ENCODE data around the gene AP1B1. TPM values are rescaled to one million over a fixed set of nuclear protein-coding genes. Genes with fewer than 3 reads are reported as not detected.

Gene AP1B1
- polyA plus RNA-seq, 3 donors = 40.9 to 47.3 (median 43.3) TPM

- no peak for DNase-seq (ENCODE audit: low read depth in 3 of 3, low spot score in 2 of 3)
Measured at GRCh38 chr22:29302681-29303465, 85.5 kb downstream of the AP1B1 start.

- DNase-seq (ENCODE audit: low read depth in 3 of 3, low spot score in 2 of 3) = no peak
Measured at GRCh38 chr22:29302402-29302680, 86.0 kb downstream of the AP1B1 start.

- no peak for DNase-seq (ENCODE audit: low read depth in 3 of 3, low spot score in 2 of 3)
Measured at GRCh38 chr22:29301716-29302401, 86.5 kb downstream of the AP1B1 start.

GRCh38 chr22:29300807-29301601, 87.4 kb downstream of the AP1B1 start:
- no peak for DNase-seq (ENCODE audit: low read depth in 3 of 3, low spot score in 2 of 3)

GRCh38 chr22:29300467-29300806, 87.9 kb downstream of the AP1B1 start:
- no peak for DNase-seq (ENCODE audit: low read depth in 3 of 3, low spot score in 2 of 3)

- DNase-seq (ENCODE audit: low read depth in 3 of 3, low spot score in 2 of 3) = no peak
Measured at GRCh38 chr22:29299136-29299900, 89.1 kb downstream of the AP1B1 start.

GRCh38 chr22:29298641-29299040, 89.7 kb downstream of the AP1B1 start:
- DNase-seq (ENCODE audit: low read depth in 3 of 3, low spot score in 2 of 3) = no peak

GRCh38 chr22:29292379-29292778, 96.0 kb downstream of the AP1B1 start:
- no peak for DNase-seq (ENCODE audit: low read depth in 3 of 3, low spot score in 2 of 3)

GRCh38 chr22:29291215-29291614, 97.2 kb downstream of the AP1B1 start:
- DNase-seq (ENCODE audit: low read depth in 3 of 3, low spot score in 2 of 3) = no peak

GRCh38 chr22:29290061-29290460, 98.3 kb downstream of the AP1B1 start:
- DNase-seq (ENCODE audit: low read depth in 3 of 3, low spot score in 2 of 3) = no peak

- no peak for DNase-seq (ENCODE audit: low read depth in 3 of 3, low spot score in 2 of 3)
Measured at GRCh38 chr22:29288837-29289236, 99.5 kb downstream of the AP1B1 start.

- no peak for DNase-seq (ENCODE audit: low read depth in 3 of 3, low spot score in 2 of 3)
Measured at GRCh38 chr22:29284196-29284595, 104.2 kb downstream of the AP1B1 start.

- DNase-seq (ENCODE audit: low read depth in 3 of 3, low spot score in 2 of 3) = no peak
Measured at GRCh38 chr22:29277927-29278326, 110.4 kb downstream of the AP1B1 start.

Other genes with a start within 250 kb of the AP1B1 start
- gene EMID1, start 182.7 kb downstream of the AP1B1 start, polyA plus RNA-seq (ENCODE audit: insufficient read length in 3 of 3) = 10 to 100 TPM; 62.3 to 81.4 (median 62.5) TPM
- 10 to 100 TPM; 18.9 to 23.9 (median 22.5) TPM for gene RHBDD3, start 120.6 kb downstream of the AP1B1 start, polyA plus RNA-seq (ENCODE audit: insufficient read length in 3 of 3)
- 100 to 1,000 TPM; 287 to 335 (median 320) TPM for gene EWSR1, start 120.3 kb downstream of the AP1B1 start, polyA plus RNA-seq (ENCODE audit: insufficient read length in 3 of 3)
- gene GAS2L1, start 81.9 kb downstream of the AP1B1 start, polyA plus RNA-seq (ENCODE audit: insufficient read length in 3 of 3) = 1 to 10 TPM; 4.4 to 6.5 (median 5.6) TPM
- gene RASL10A, start 72.9 kb downstream of the AP1B1 start, polyA plus RNA-seq (ENCODE audit: insufficient read length in 3 of 3) = under 1 TPM in 2 of 3 donors, not detected in 1; 0.12 to 0.26 TPM
- 1 to 10 TPM; 1.1 to 1.4 (median 1.2) TPM for gene RFPL1, start 50.0 kb upstream of the AP1B1 start, polyA plus RNA-seq (ENCODE audit: insufficient read length in 3 of 3)
- 10 to 100 TPM in 2 of 3 donors, 1 to 10 TPM in 1; 9.9 to 12.2 (median 11.7) TPM for gene NEFH, start 91.6 kb upstream of the AP1B1 start, polyA plus RNA-seq (ENCODE audit: insufficient read length in 3 of 3)
- gene THOC5, start 165.2 kb upstream of the AP1B1 start, polyA plus RNA-seq (ENCODE audit: insufficient read length in 3 of 3) = 10 to 100 TPM; 20.8 to 35.0 (median 26.9) TPM
- 100 to 1,000 TPM; 153 to 169 (median 154) TPM for gene NIPSNAP1, start 192.5 kb upstream of the AP1B1 start, polyA plus RNA-seq (ENCODE audit: insufficient read length in 3 of 3)
- 10 to 100 TPM; 26.5 to 29.3 (median 27.1) TPM for gene NF2, start 215.1 kb upstream of the AP1B1 start, polyA plus RNA-seq (ENCODE audit: insufficient read length in 3 of 3)

Measured in right renal cortex interstitium (tissue), 3 donors.